Breast epithelium (tissue), 4 donors: ENCODE data around the gene MAZ. TPM values are rescaled to one million over a fixed set of nuclear protein-coding genes. Genes with fewer than 3 reads are reported as not detected.

ENCODE experiments used
- DNase-seq, 2 donors: peaks; one replicate each; pipeline ENCODE4 v3.0.0-alpha.2; 2019; ENCODE audit warnings: low spot score in 2 of 2
- H3K27ac ChIP-seq, 2 donors: fragments of 200-600 bp; sonication (generic) in 1 of 2; one replicate each; pipeline ENCODE4 v1.5.1; 2016 to 2019; ENCODE audit warnings: mild to moderate bottlenecking in 1 of 2
- H3K27me3 ChIP-seq, 2 donors: fragments of 200-600 bp; sonication (generic) in 1 of 2; one replicate each; pipeline versions ENCODE4 v1.5.1 to v1.6.0; 2017 to 2019; ENCODE audit warnings: control low read depth in 1 of 2, mild to moderate bottlenecking in 1 of 2
- H3K36me3 ChIP-seq: fragments of 200-600 bp; one replicate; pipeline ENCODE4 v1.5.1; 2019
- H3K4me1 ChIP-seq, 2 donors: fragments of 200-600 bp; sonication (generic); one replicate each; pipeline ENCODE4 v1.5.1; 2016 to 2019; ENCODE audit warnings: control low read depth in 1 of 2
- H3K4me3 ChIP-seq, 3 donors: fragments of 200-600 bp; sonication (generic); 1 replicate in 2 of 3; 2 replicates in 1 of 3; pipeline ENCODE4 v1.5.1; 2016 to 2019; ENCODE audit warnings: mild to moderate bottlenecking in 3 of 3, moderate library complexity in 2 of 3
- H3K9me3 ChIP-seq, 2 donors: fragments of 200-600 bp; sonication (generic) in 1 of 2; one replicate each; pipeline ENCODE4 v1.5.1; 2016 to 2019; ENCODE audit warnings: control low read depth in 1 of 2
- CTCF ChIP-seq, 3 donors: fragments of 450-650 bp; IDR thresholded peaks; one replicate each; pipeline ENCODE4 v1.5.1; 2016 to 2017; ENCODE audit warnings: antibody characterized with exemption in 3 of 3, mild to moderate bottlenecking in 3 of 3, moderate library complexity in 3 of 3
- POLR2A ChIP-seq: fragments of 450-650 bp; IDR thresholded peaks from one replicate; pipeline ENCODE4 v1.6.1; 2016; ENCODE audit warnings: antibody characterized with exemption, mild to moderate bottlenecking, moderate library complexity
- POLR2AphosphoS5 ChIP-seq, 3 donors: sonication (generic); formaldehyde crosslinking; IDR thresholded peaks; one replicate each; pipeline ENCODE4 v1.6.1; 2017; ENCODE audit warnings: antibody characterized with exemption in 3 of 3
- intact Hi-C: fragments of 100-400 bp; cut with DNase I; formaldehyde crosslinking; loops from one replicate; pipeline ENCODE4 v1.15.1; 2023; ENCODE audit warnings: low total_unique reads
- total RNA-seq, 3 donors: library from RNA; depleted of rRNA; stranded (reverse); fragments of >200 nt; gene quantifications; one replicate each; pipeline ENCODE4 v1.1.0, GENCODE V29; 2016

MAZ gene
- total RNA-seq, 3 donors from 2014 or later = 49.3 to 61.9 (median 60.0) TPM

- Histone ChIP-seq H3K4me3 (no peak overlapping the region), H3K27ac (no peak overlapping the region), H3K9me3 (no peaks in the 10 kb centered on the region), H3K4me1 (no peaks in the 10 kb centered on the region), H3K36me3 (no peaks in the 10 kb centered on the region), H3K27me3 (no peaks in the 10 kb centered on the region)
- peak; percentile 34 to 67 for DNase-seq
- TF ChIP-seq POLR2A = no peak
- peak in 1 of 3 donors; percentile 33 for TF ChIP-seq POLR2AphosphoS5 (IDR thresholded peaks at IDR 0.05)
- TF ChIP-seq CTCF (IDR thresholded peaks at IDR 0.05) = peak in 2 of 3 donors; percentile 78
- intact Hi-C loops = no loop called here
Observed at GRCh38 chr16:29848420-29849297, 42.3 kb downstream of the MAZ start.

GRCh38 chr16:29849505-29849904 is 43.2 kb downstream of the MAZ start:
- no peak for DNase-seq
- Histone ChIP-seq H3K9me3 (no peaks in the 10 kb centered on the region), H3K36me3 (no peaks in the 10 kb centered on the region), H3K4me3 (no peak overlapping the region), H3K4me1 (no peaks in the 10 kb centered on the region), H3K27me3 (no peaks in the 10 kb centered on the region), H3K27ac (no peak overlapping the region)
- TF ChIP-seq POLR2AphosphoS5 (IDR thresholded peaks at IDR 0.05) (no peak), CTCF (IDR thresholded peaks at IDR 0.05) (no peak), POLR2A (no peak)
- intact Hi-C loops = no loop called here

- no peak for TF ChIP-seq POLR2AphosphoS5 (IDR thresholded peaks at IDR 0.05)
- TF ChIP-seq POLR2A = no peak
- no peak for TF ChIP-seq CTCF (IDR thresholded peaks at IDR 0.05)
- no peak overlapping the region for H3K4me3 ChIP-seq
- no peaks in the 10 kb centered on the region for H3K27me3 ChIP-seq
- no peaks in the 10 kb centered on the region for H3K4me1 ChIP-seq
- DNase-seq = no peak
- no peak overlapping the region for H3K27ac ChIP-seq
- intact Hi-C loops = no loop called here
- H3K36me3 ChIP-seq = no peaks in the 10 kb centered on the region
- H3K9me3 ChIP-seq = no peaks in the 10 kb centered on the region
Observed at GRCh38 chr16:29850998-29851397, 44.7 kb downstream of the MAZ start.

- no peak overlapping the region for H3K4me3 ChIP-seq
- no peaks in the 10 kb centered on the region for H3K4me1 ChIP-seq
- H3K9me3 ChIP-seq = no peaks in the 10 kb centered on the region
- H3K27ac ChIP-seq = peak overlapping the region in 1 of 2 donors; percentile 61
- intact Hi-C loops = no loop called here
- TF ChIP-seq POLR2A = no peak
- no peak for TF ChIP-seq CTCF (IDR thresholded peaks at IDR 0.05)
- TF ChIP-seq POLR2AphosphoS5 (IDR thresholded peaks at IDR 0.05) = no peak
- DNase-seq = no peak
- no peaks in the 10 kb centered on the region for H3K27me3 ChIP-seq
- H3K36me3 ChIP-seq = no peaks in the 10 kb centered on the region
Observed at GRCh38 chr16:29852654-29853053, 46.3 kb downstream of the MAZ start.

GRCh38 chr16:29854520-29855100 is 48.3 kb downstream of the MAZ start:
- Histone ChIP-seq H3K27ac (no peak overlapping the region), H3K36me3 (no peaks in the 10 kb centered on the region), H3K4me1 (no peaks in the 10 kb centered on the region), H3K4me3 (no peak overlapping the region), H3K27me3 (no peaks in the 10 kb centered on the region), H3K9me3 (no peaks in the 10 kb centered on the region)
- DNase-seq = no peak
- intact Hi-C loops = no loop called here
- TF ChIP-seq CTCF (IDR thresholded peaks at IDR 0.05) (no peak), POLR2AphosphoS5 (IDR thresholded peaks at IDR 0.05) (no peak), POLR2A (no peak)
